Measurements from ENCODE around the gene SETD7.
A peak's percentile ranks its signal among the peaks of the same experiment; 100 is the strongest.
"Not testable (repeated sequence)": the region's sequence is repeated elsewhere in the genome, so short reads cannot be mapped to it uniquely, and the experiment has no call there.

The SETD7 gene

DNA sequence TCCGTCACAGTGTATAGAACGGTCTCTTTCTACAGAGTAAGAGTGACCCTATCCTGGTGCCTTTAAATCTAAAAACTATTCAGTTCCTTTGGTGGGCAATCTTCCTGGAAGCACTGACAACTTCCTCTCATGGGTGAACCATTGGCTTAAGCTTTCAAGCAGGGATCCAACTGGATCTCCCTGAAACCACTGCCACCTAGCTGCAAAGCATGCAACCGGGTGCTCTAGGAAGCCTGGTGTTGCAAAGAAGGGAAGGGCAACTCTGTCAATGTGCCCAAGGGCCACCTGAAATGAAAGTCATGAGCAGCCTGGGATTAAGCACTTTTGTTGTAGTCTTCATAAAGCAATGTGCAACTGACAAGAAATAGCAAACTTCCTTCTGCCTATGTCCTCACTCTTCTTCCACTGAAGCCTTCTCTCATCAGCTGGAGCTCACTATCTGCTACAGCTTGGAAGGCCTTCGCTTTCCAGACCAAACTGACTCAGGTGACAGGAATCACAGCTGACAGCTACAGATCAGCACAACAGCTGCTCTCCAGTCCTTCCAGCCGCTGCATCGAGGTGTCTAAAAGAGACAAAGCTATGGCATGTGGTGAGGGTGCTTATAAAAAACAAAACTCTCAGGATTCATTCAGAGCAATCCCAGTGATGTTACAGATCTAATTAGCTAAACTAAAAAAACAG lies 46.1 kb downstream of the SETD7 start:
- no peak for DNase-seq (ENCODE audit: low spot score)

DNA sequence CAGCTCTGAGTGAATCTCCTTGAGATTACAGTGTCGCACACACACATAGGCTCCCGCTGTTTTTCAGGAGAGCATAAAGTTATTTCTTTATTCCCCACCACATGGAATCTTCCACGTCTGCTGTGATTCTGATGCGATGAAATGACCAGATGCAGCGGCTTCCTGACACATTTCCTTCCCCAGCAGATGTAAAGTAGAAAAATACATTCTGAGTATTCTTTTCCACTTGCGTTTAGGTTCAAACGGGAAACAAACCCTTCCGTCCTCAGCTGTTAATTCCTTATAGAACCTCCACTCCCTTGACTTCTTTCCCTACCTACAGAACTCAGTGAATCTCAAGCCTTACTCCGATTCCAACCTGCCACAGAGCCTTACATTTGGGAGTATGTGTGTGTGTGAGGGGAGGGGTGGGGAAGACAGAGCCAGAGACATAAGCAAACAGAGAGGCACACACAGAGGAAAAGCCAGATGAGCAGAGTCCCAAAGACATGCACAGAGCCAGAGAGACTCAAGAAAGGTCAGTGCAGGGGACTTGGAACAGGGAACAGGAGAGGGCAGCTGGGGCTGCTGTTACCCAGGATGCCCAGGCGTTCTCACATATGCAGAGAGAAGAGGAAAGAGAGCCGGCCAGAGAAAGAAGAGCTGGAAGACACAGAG lies 47.3 kb downstream of the SETD7 start:
- no peak for DNase-seq (ENCODE audit: low spot score)

DNA sequence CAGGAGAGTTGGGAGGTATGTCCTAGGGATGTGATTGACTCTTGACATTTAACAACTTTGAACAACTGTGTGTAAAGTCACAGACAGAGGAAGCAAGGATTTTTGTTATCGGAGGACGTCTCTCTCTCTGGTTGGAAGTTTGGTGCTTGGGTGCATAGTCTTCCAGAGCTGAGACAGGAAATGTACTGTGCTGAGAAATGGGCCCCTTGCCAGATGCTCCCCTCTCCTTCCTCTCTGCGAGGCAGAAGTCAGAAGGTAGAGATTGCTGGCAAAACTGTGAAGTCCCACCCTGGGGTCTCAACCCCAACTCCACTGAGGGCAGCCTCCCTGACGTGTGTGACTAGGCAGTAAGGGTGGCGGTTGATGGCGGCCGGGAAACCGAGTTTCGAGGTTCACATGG lies 49.2 kb downstream of the SETD7 start:
- DNase-seq (ENCODE audit: low spot score) = no peak

DNA sequence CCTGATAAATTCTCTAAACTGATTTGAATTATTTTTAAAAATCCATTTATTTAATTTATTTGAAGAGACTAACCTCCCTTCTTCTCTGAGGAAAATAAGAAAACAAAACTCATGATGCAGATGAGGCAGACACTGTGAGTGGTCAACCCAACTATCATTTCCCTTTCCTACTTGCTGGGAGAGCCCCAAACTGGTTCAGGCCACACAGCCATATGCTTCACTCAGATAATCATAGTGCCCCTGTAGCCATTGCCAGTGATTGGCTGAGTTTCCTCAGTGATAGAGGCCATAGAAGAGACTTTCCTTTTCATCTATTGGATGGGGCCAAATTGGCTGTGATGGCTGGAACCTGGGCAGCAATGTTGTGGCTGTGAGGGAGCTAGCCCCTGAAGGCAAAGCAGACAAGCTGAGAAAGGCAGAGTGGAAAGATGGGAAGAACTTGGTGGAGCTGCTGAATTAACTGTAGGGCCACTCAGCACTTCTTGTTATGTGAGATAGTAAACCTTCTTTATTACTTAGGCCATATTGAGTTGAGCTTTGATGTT lies 52.3 kb downstream of the SETD7 start:
- no peak for DNase-seq (ENCODE audit: low spot score)

DNA sequence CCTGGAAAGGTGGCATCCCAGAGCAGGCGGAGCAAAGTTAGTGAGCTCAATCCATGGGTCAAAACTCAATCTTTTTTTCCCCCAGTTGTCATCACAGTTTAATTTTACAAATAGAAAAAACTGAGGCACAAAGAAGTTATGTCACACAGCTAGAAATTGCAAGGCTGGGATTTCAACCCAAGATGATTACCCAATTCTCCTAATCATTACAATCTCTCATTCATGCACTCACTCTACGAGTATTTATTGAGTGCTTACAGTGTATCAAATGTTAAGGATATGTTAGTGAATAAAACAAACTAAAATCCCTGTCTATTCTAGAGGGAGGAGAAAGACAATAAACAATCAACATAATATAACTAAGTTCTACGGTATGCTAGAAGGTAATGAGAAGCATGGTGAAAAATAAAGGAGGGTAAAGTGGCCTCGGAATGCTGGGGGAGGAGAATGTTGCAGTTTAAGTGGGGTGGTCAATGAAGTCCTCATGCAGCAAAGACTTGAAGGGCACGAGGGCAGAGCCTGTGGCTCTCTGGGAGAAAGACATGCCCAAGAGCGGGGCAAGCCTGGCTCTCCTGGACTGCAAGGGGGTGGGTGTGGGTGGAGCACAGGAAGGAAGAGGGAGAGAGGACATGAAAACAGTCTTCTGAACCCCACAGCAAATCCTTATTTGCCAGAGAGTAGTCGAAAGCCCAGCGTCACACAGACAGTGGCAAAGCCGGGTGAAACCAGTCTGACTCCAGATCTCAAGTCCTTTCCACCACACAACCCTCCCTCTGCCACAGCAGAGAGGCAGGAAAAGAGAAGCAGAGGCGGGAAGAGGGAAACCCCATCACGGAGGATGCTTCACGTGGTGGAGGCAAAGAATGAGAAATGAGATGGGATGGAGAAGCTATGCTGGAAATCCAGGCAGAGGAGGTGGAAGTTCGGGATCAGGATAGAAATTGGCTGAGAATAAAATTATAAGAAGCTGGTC lies 53.8 kb downstream of the SETD7 start:
- DNase-seq (ENCODE audit: low spot score) = no peak

DNA sequence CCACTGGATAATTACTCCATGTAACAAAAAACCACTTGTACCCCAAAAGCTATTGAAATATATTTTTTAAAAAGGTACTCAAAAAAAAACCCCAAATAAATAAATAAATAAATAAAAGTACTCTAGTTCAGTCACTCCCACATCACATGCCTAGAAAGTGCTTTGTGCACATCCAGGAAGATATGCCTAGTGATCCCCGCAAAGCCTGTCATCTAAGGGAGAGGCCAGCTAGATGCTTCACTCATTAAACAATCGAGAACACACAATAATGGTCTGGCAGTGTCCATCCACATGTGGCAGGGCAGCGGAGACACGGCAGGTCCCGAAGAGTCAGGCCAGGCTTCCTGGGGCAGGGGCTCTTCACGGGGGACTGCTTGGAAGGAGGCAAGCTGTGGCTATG lies 54.5 kb downstream of the SETD7 start:
- DNase-seq (ENCODE audit: low spot score) = peak; percentile 24

DNA sequence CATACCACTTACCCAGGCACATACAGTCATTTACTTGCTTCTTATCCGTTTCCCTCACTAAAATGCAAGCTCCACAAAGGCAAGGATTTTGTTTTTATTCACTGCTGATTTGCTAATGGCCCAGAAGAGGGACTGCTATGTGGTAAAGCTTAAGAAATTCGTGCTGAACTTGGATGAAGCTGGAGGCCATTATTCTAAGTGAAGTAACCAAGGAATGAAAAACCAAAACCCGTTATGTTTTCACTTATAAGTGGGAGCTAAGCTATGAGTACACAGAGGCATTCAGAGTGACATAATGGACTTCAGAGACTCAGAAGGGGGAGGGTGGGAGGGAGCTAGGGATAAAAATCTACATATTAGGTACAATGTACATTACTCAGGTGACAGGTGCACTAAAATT lies 54.9 kb downstream of the SETD7 start:
- DNase-seq (ENCODE audit: low spot score) = peak; percentile 23

DNA sequence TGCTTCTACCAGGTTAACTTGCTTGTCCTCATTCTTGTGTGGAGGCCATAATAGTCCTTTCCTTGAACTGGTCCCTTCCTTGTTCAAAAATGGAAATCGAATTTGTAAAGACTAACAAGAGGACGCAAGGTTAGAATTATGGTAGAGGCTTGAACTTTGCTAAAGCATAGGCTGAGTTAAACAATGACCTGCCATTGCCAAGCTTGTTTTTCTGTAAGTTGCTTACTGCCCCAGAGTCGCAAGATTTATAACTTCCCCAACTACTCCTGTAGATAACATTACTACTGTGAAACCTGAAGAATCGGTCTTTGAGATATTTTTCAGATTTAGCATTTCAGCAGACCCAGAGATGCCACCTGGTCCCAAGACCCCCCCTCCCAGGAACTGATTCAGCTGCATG lies 56.8 kb downstream of the SETD7 start:
- DNase-seq (ENCODE audit: low spot score) = no peak

DNA sequence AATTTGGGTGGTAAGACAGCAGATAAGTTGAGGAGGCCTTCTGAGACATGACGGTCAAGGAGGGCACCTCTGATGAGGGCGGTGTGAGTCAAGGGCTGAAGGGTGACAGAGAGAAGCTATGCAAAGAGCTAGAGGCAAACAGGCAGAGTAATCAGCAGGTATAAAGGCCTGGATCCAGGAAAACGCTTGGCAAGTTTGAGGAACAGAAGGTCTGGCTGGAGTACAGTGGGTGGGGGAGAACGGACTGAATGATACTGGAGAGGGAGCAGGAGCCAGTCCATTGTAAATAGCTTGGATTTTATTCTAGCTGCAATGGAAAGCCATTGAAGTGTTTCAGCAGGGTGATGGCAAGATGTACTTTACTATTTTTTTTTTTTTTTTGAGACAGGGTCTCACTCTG lies 62.8 kb downstream of the SETD7 start:
- DNase-seq (ENCODE audit: low spot score) = no peak

DNA sequence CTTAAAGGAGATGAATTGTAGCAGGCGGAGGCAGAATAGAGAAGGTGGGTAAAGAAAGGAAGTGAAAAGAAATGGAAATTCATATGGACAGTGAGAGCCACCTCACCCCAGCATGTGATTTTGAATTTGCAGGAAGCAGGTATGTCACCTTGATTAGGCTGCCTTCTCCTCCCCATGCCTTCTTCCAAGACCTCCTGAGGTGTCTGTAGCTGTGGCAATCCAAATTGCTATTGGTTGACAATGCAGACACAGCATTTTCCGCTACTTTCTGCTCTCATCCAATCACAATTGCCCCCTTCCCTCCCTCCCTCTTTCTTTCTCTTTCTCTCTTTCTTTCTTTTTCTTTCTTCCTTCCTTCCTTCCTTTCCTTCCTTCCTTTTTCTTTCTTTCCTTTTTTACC lies 63.6 kb downstream of the SETD7 start:
- no peak for DNase-seq (ENCODE audit: low spot score)

DNA sequence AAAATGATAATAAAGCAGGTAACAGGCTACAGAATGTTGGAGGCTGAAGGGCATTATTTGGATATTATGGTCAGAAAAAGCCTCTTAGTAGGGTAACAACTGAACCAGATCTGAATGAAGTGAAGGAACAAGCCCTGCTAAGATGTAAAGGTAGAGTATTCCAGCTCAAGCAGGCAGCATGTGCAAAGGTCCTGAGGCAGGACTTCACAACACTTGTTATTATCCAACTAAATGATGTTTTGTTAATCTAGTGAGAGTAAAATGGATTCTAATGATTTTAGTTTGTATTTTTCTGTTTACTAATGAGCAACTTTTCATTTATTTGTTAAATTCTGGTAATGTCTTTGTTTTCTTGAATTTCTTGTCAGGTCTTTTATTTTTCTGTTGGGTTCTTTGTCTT lies 66.4 kb downstream of the SETD7 start:
- DNase-seq (ENCODE audit: low spot score) = no peak

DNA sequence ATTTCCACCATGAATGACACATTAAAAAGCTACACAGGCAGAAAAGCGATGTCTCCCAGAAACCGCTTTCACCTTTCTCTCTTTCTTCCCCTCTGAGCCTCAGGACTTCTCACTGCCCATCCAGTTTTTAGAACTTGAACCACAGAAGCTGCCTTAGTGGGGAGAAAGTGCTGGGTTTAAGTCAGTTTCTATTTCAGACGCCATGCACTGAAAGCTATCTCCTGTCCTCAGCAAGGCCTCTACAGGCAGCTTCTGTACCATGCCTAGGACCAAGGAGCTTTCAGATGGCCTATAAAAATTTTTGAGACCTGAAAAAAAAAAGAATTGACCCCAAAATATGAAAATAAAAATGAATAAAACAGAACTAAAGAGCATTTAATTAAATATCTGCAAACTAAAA lies 67.6 kb downstream of the SETD7 start:
- DNase-seq (ENCODE audit: low spot score) = no peak

DNA sequence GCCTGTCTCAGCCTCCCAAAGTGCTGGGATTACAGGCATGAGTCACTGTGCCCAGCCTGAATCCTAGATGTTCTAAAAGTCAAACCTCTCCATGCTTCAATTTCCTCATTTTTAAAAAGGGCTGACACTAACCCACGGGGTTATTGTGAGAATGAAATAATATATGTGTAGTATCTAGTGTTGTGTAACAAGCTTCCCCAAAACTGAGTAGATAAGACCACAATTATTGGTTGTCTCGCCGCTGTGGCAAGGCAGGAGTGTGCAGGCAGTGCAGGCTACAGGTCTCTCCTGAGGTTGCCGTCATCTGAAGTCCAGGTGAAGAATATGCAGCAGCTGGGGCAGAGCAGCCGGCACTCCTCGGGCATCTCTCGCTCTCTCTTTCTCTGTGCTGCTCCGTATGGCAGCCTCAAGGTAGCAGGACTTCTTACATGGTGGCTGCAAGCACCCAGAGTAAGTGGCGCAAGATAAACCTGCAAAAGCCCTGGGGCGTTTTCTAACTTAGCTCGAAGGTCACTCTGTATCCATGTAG lies 71.2 kb downstream of the SETD7 start:
- DNase-seq (ENCODE audit: low spot score) = no peak

DNA sequence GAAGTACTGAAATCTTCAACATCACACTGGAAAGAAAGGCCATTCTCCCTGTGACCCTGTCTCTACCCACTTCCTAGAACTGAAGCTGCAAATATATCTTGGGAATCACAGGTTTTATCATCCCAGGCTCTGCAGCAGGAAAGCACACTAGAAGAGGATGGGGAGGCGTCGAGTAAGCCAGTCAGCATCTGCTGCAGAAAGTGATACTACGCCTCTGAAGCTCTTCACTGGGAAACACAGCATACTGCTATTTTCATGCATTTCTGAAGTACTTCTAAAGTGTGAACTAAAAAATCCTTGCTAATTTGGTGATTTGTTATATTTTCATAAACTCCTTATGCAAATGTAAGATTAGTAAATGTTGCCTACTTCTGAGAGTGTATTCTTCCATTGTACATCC lies 73.0 kb downstream of the SETD7 start:
- DNase-seq (ENCODE audit: low spot score) = no peak

DNA sequence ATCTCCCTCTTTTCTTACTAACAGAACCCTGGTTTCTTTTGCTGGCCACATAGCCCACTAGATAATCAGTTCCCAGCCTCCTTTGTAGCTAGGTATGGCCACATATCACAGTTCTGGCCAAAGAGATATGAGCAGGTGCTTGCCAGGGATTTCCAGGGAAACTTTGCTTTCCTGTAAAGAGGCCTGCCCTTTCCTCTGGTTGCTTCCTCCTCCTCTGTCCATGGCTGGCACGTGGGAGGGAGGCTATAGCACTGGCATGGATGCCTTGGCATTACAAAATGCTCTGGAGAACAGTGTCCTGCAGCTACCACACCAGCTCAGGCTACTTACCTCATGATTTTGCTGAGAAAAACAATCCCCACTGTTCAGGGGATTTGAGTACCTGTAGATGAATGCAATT lies 74.6 kb downstream of the SETD7 start:
- no peak for DNase-seq (ENCODE audit: low spot score)

DNA sequence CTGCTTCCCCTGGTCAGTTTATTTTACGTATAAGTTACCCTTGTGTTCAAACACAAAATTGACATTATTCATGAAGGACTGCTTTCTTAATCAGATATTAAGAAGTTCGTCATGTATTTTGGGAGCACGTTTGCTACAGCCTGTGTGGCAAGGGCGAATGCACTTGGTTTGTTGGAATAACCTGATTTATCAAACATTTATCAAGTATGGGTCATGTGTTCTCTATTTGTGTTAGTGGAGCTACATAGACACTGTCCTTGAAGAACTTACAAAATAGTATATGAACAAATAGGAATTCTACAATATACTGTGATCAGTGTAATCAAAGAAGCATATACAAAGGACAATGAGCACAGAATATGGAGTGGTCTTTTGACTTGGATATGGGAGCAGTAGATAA lies 79.7 kb downstream of the SETD7 start:
- DNase-seq (ENCODE audit: low spot score) = no peak

DNA sequence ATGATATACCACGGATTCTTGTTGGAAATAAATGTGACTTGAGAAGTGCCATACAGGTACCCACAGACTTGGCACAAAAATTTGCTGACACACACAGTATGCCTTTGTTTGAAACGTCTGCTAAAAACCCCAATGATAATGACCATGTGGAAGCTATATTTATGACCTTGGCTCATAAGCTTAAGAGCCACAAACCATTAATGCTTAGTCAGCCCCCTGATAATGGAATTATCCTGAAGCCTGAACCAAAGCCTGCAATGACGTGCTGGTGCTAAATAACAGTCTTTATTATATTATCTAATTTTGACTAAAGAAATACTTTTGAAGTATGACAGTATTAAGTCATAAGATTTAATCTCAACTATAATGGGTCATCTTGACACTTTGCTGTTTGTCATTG lies 83.2 kb downstream of the SETD7 start:
- no peak for DNase-seq (ENCODE audit: low spot score)

DNA sequence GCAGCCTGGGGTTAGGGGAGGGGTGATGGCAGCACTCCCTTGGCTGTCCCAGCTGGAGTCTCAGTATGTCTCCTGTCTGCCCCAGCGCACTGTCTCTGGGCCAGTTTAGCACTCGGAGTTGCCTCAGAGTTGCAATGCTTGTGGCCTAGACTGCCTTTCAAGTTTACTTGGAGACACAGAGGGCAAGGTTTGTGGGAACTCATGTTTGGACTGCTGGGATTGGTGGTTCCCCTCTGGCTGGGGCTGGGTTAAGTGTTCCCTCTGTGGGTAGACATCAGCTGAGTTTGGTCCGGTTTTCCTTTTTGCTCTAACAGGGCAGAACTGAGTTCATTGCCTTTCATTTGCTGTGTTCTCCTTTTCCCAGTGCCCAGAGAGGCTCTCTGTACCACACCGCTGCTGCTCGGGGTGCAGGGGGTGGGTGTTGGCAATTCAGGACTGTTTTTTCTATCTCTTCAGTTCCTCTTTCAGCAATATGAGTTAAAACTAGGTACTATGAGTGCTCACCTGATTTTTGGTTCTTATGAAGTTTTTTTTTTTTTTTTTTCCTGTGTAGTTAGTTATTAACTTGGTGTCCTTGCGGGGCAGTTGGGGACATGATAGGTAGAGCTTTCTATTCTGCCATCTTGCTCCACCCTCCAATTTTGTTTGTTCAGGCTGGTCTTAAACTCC lies 84.9 kb downstream of the SETD7 start:
- no peak for DNase-seq (ENCODE audit: low spot score)

DNA sequence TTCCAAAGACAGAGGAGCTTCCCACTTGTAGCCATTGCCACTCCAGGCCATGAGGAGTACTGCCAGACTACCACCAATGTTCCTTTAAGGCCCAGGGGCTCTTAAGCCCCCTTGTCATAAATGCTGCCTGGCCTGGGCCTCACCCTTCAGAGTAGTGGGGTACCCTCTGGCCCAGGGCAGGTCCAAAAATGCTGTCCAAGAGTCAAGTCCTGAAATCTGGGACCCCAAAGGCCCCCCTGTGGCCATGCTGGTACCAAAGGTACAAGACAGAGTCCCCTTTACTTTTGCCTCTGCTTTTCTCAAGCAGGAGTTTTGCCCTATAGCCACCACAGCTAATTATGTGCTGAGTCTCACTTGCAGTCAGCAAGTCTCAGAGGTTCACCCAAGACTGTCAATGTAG lies 85.7 kb downstream of the SETD7 start:
- DNase-seq (ENCODE audit: low spot score) = no peak

DNA sequence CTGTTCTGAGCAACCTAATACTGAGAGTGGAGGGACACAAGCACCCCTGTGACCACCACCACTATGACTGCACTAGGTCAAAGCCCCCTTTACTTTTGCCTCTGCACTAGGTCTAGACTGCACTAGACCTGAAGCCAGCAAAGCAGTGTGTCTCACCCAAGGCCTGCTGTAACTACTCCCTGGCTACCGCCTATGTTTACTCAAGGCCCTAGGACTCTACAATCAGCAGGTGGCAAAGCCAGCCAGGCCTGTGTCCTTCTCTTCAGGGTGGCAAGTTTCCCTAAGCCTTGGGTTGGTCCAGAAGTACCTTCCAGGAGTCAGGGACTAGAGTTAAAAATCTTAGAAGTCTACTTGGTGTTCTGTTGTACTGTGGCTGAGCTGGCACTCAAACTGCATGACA lies 86.2 kb downstream of the SETD7 start:
- DNase-seq (ENCODE audit: low spot score) = no peak

DNA sequence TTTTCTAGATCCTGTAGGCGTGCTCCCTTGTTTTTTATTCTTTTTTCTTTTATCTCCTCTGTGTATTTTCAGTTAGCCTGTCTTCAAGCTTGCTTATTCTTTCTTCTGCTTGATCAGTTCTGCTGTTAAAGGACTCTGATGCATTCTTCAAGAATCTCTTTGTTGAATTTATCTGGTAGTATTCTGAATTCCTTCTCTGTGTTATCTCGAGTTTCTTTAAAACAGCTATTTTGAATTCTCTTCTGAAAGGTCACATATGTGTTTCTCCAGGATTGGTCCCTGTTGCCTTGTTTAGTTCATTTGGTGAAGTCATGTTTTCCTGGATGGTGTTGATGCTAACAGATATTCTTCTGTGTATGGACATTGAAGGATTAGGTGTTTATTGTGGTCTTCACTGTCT lies 86.8 kb downstream of the SETD7 start:
- DNase-seq (ENCODE audit: low spot score) = no peak

DNA sequence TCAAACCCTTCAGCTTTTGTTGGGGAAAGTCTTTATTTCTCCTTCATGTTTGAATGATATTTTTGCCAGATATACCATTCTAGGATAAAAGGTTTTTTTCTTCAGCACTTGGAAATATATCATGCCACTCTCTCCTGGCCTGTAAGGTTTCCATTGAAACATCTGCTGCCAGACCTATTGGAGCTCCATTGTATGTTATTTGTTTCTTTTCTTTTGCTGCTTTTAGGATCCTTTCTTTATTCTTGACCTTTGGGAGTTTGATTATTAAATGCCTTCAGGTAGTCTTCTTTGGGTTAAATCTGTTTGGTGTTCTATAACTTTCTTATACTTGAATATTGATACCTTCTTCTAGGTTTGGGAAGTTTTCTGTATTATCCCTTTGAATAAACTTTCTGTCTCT lies 87.3 kb downstream of the SETD7 start:
- not testable (repeated sequence) for DNase-seq (ENCODE audit: low spot score)
